Suprapubic skin (tissue), 4 donors: ENCODE data around the gene WDR6. TPM values are rescaled to one million over a fixed set of nuclear protein-coding genes. Genes with fewer than 3 reads are reported as not detected.

Experiments used
- DNase-seq, 2 donors: peaks; one replicate each; pipeline ENCODE4 v3.0.0-alpha.2; 2019; ENCODE audit warnings: low spot score in 2 of 2
- H3K27ac ChIP-seq: fragments of 200-600 bp; sonication (generic); one replicate; pipeline ENCODE4 v1.5.1; 2019
- H3K27me3 ChIP-seq: fragments of 200-600 bp; sonication (generic); one replicate; pipeline ENCODE4 v1.5.1; 2019
- H3K36me3 ChIP-seq: fragments of 200-600 bp; sonication (generic); one replicate; pipeline ENCODE4 v1.5.1; 2019
- H3K4me1 ChIP-seq: fragments of 200-600 bp; sonication (generic); one replicate; pipeline ENCODE4 v1.5.1; 2019
- H3K4me3 ChIP-seq: fragments of 200-600 bp; sonication (generic); one replicate; pipeline ENCODE4 v1.5.1; 2019; ENCODE audit warnings: mild to moderate bottlenecking
- H3K9me3 ChIP-seq: fragments of 200-600 bp; sonication (generic); one replicate; pipeline ENCODE4 v1.5.1; 2019
- CTCF ChIP-seq, 2 donors: fragments of 200-600 bp in 1 of 2; fragments of 450-650 bp in 1 of 2; sonication (generic) in 1 of 2; IDR thresholded peaks; one replicate each; pipeline ENCODE4 v1.5.1; 2016 to 2019; ENCODE audit warnings: antibody characterized with exemption in 2 of 2, mild to moderate bottlenecking in 1 of 2, moderate library complexity in 1 of 2
- EP300 ChIP-seq: sonication (generic); formaldehyde crosslinking; IDR thresholded peaks from one replicate; pipeline ENCODE4 v1.6.1; 2017; ENCODE audit warnings: antibody characterized with exemption
- POLR2A ChIP-seq, 2 donors: fragments of 450-650 bp; IDR thresholded peaks; one replicate each; pipeline ENCODE4 v1.6.1; 2017; ENCODE audit warnings: antibody characterized with exemption in 2 of 2, mild to moderate bottlenecking in 2 of 2, moderate library complexity in 2 of 2
- POLR2AphosphoS5 ChIP-seq, 3 donors: sonication (generic); formaldehyde crosslinking; IDR thresholded peaks; one replicate each; pipeline ENCODE4 v1.6.1; 2017; ENCODE audit warnings: antibody characterized with exemption in 3 of 3
- WGBS: methylation state at CpG from one replicate; pipeline ENCODE4 v1.1.5; 2018; 5-methylcytosine and 5-hydroxymethylcytosine counted together
- total RNA-seq, 4 donors: library from RNA; depleted of rRNA; stranded (reverse); fragments of >200 nt; gene quantifications; one replicate each; pipeline ENCODE4 v1.1.0, GENCODE V29; 2016

Gene WDR6
- total RNA-seq, 4 donors from 2014 or later, result 49.1 to 105 (median 55.5) TPM

- Histone ChIP-seq H3K27ac (no peak overlapping the region), H3K9me3 (no peaks in the 10 kb centered on the region), H3K4me3 (no peak overlapping the region), H3K27me3 (no peaks in the 10 kb centered on the region), H3K36me3 (peaks cover 59% of the 10 kb centered on the region), H3K4me1 (peaks cover 49% of the 10 kb centered on the region)
- TF ChIP-seq POLR2AphosphoS5 (IDR thresholded peaks at IDR 0.05) (no peak), CTCF (IDR thresholded peaks at IDR 0.05) (no peak), EP300 (no peak), POLR2A (IDR thresholded peaks at IDR 0.05) (no peak)
- DNase-seq, result no peak
- WGBS, result 89% methylated on average over 3 of the region's 3 CpGs
Observed at GRCh38 chr3:49026536-49026935, 19.3 kb downstream of the WDR6 start.

GRCh38 chr3:49027634-49028033, 20.4 kb downstream of the WDR6 start:
- WGBS, result 94% methylated on average over 5 of the region's 9 CpGs
- H3K4me3 ChIP-seq, result no peak overlapping the region
- H3K27ac ChIP-seq, result no peak overlapping the region
- peaks cover 70% of the 10 kb centered on the region for H3K36me3 ChIP-seq
- TF ChIP-seq POLR2A (IDR thresholded peaks at IDR 0.05) (no peak), CTCF (IDR thresholded peaks at IDR 0.05) (no peak), EP300 (no peak), POLR2AphosphoS5 (IDR thresholded peaks at IDR 0.05) (no peak)
- DNase-seq, result no peak
- no peaks in the 10 kb centered on the region for H3K9me3 ChIP-seq
- H3K4me1 ChIP-seq, result peaks cover 46% of the 10 kb centered on the region
- no peaks in the 10 kb centered on the region for H3K27me3 ChIP-seq

DNA sequence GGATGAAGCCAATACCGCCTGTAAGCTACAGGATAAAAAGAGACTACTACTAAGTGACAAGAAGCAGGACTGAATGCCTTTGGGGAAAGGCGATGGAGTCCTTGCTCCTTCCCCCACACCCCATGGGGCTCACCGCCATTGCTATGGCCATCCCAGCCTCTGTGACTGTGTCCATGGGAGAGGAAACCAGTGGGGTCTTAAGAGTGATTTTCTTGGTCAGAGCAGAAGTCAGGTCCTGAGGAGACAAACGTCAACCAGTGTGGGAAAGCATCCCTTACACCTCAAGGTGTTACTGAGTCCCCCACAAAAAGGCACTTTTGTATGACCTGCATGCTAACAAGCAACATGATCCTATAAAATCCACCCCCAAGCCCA, 21.1 kb downstream of the WDR6 start:
- peaks cover 40% of the 10 kb centered on the region for H3K4me1 ChIP-seq
- TF ChIP-seq POLR2A (IDR thresholded peaks at IDR 0.05) (no peak), EP300 (no peak), POLR2AphosphoS5 (IDR thresholded peaks at IDR 0.05) (no peak), CTCF (IDR thresholded peaks at IDR 0.05) (no peak)
- peak overlapping the region; percentile 75 for H3K4me3 ChIP-seq
- H3K27ac ChIP-seq, result peak overlapping the region; percentile 89
- peaks cover 73% of the 10 kb centered on the region for H3K36me3 ChIP-seq
- 84% methylated on average over 4 of the region's 4 CpGs for WGBS
- H3K27me3 ChIP-seq, result no peaks in the 10 kb centered on the region
- no peaks in the 10 kb centered on the region for H3K9me3 ChIP-seq
- no peak for DNase-seq

GRCh38 chr3:49028673-49029562, 21.7 kb downstream of the WDR6 start, which contains the start of gene IMPDH2:
TSS of gene IMPDH2 (minus strand) at chr3:49029398. CDS start at chr3:49029350, 48 bp downstream.
- Histone ChIP-seq H3K36me3 (peaks cover 74% of the 10 kb centered on the region), H3K4me1 (peaks cover 36% of the 10 kb centered on the region), H3K27me3 (no peaks in the 10 kb centered on the region), H3K27ac (peak within 1 kb of the TSS; percentile 89), H3K4me3 (peak within 1 kb of the TSS; percentile 75), H3K9me3 (no peaks in the 10 kb centered on the region)
- 3% methylated on average over 15 of the region's 55 CpGs for WGBS
- peak; percentile 94 to 95 for DNase-seq
- peak; percentile 85 to 98 (median 90) for TF ChIP-seq POLR2AphosphoS5 (IDR thresholded peaks at IDR 0.05)
- no peak for TF ChIP-seq CTCF (IDR thresholded peaks at IDR 0.05)
- TF ChIP-seq EP300, result no peak
- TF ChIP-seq POLR2A (IDR thresholded peaks at IDR 0.05), result peak; percentile 87 to 98

- Histone ChIP-seq H3K9me3 (no peaks in the 10 kb centered on the region), H3K4me3 (peak overlapping the region; percentile 75), H3K27me3 (no peaks in the 10 kb centered on the region), H3K4me1 (peaks cover 36% of the 10 kb centered on the region), H3K27ac (peak overlapping the region; percentile 89), H3K36me3 (peaks cover 74% of the 10 kb centered on the region)
- 1% methylated on average over 7 of the region's 7 CpGs for WGBS
- no peak for TF ChIP-seq POLR2A (IDR thresholded peaks at IDR 0.05)
- TF ChIP-seq CTCF (IDR thresholded peaks at IDR 0.05), result no peak
- no peak for TF ChIP-seq POLR2AphosphoS5 (IDR thresholded peaks at IDR 0.05)
- TF ChIP-seq EP300, result no peak
- DNase-seq, result no peak
Observed at GRCh38 chr3:49029563-49029884, 22.3 kb downstream of the WDR6 start.
